HepG2 (cell line): ENCODE measurements around the gene RASL12. TPM values are rescaled to one million over a fixed set of nuclear protein-coding genes. Genes with fewer than 3 reads are reported as not detected.

Experiments
- ATAC-seq: fragments of 200-7000 bp; cut with Tn5 transposase; 3 replicates; pipeline ENCODE4 v1.9.1; 2020; ENCODE audit warnings: mild to moderate bottlenecking, moderate library complexity
- BruUV-seq: library from RNA; stranded (reverse); fragments of 400-500 nt; replicated peaks from 2 replicates; lab custom pipeline; 2021; lab: Mats Ljungman, UMichigan
- CTCF ChIA-PET: fragments of 300-600 bp; formaldehyde crosslinking; extraction: SDS; loops from one replicate; lab custom pipeline; 2021; ENCODE audit warnings: low total read pairs, inconsistent platforms, low intra/inter-chr PET ratio; lab: Yijun Ruan, JAX
- POLR2A ChIA-PET: fragments of 350-600 bp; sonication (Branson Sonifier 250); formaldehyde crosslinking; loops from one replicate; lab custom pipeline; 2020; ENCODE audit warnings: antibody characterized with exemption, inconsistent platforms; lab: Yijun Ruan, JAX
- DNase-seq: peaks from one replicate; pipeline ENCODE4 v3.0.0-alpha.2; 2015; ENCODE audit warnings: low spot score
- FAIRE-seq: peaks from 3 replicates; lab custom pipeline; 2011; peaks lifted over from hg19 to GRCh38; lab: Jason Lieb, UNC
- H2AFZ ChIP-seq: one replicate; pipeline ENCODE4 v1.6.1; 2011; ENCODE audit warnings: low read length, inconsistent platforms
- H3K27ac ChIP-seq: fragments of 300-600 bp; 3 replicates; pipeline ENCODE4 v1.8.0; 2011; ENCODE audit warnings: mixed run types, mild to moderate bottlenecking, mixed read lengths, low read length, inconsistent platforms; ENCODE audit not compliant: insufficient read depth; ENCODE audit errors: extremely low read length
- H3K27me3 ChIP-seq, 2 experiments: fragments of 200-600 bp in 1 of 2; 2 replicates in 1 of 2; 3 replicates in 1 of 2; pipeline versions ENCODE4 v1.6.0 to v1.8.0; 2011; ENCODE audit warnings: low read length in 2 of 2, mild to moderate bottlenecking in 2 of 2, moderate library complexity in 2 of 2, inconsistent platforms in 1 of 2; ENCODE audit not compliant: insufficient read depth in 2 of 2, control insufficient read depth in 1 of 2
- H3K36me3 ChIP-seq, 2 experiments: fragments of 200-600 bp in 1 of 2; replicated peaks in 1 of 2; 2 replicates in 1 of 2; 3 replicates in 1 of 2; pipeline versions ENCODE4 v1.5.1 to v1.8.0; 2011; ENCODE audit warnings: low read length in 2 of 2, inconsistent platforms in 1 of 2; ENCODE audit not compliant: insufficient read depth in 2 of 2, control insufficient read depth in 1 of 2
- H3K4me1 ChIP-seq: 2 replicates; pipeline ENCODE4 v1.5.1; 2012; ENCODE audit warnings: low read length, inconsistent platforms; ENCODE audit not compliant: insufficient read depth
- H3K4me2 ChIP-seq: 2 replicates; pipeline ENCODE4 v1.6.0; 2011; ENCODE audit warnings: low read depth, low read length, inconsistent platforms
- H3K4me3 ChIP-seq, 3 experiments: fragments of 200-600 bp in 1 of 3; sonication (generic), shearing (Covaris generic) in 1 of 3; replicated peaks in 1 of 3; 2 replicates each; pipeline ENCODE4 v1.5.1; 2011 to 2016; ENCODE audit warnings: low read length in 3 of 3, inconsistent platforms in 2 of 3, low read depth in 2 of 3, mild to moderate bottlenecking in 2 of 3, control low read depth in 1 of 3, mixed read lengths in 1 of 3; ENCODE audit not compliant: insufficient read depth in 1 of 3
- H3K79me2 ChIP-seq: one replicate; pipeline ENCODE4 v1.6.1; 2011; ENCODE audit warnings: low read length, inconsistent platforms; ENCODE audit not compliant: insufficient read depth
- H3K9ac ChIP-seq: 2 replicates; pipeline ENCODE4 v1.6.0; 2011; ENCODE audit warnings: mild to moderate bottlenecking, low read depth, low read length, inconsistent platforms; ENCODE audit not compliant: insufficient read depth
- H3K9me3 ChIP-seq: 2 replicates; pipeline ENCODE4 v1.5.1; 2012; ENCODE audit warnings: mild to moderate bottlenecking, low read length
- H4K20me1 ChIP-seq: 2 replicates; pipeline ENCODE4 v1.6.0; 2011; ENCODE audit warnings: inconsistent platforms, mild to moderate bottlenecking, low read length, moderate library complexity; ENCODE audit not compliant: insufficient read depth
- TEAD3 ChIP-seq: optimal IDR thresholded peaks from 2 replicates; pipeline ENCODE3; 2016; ENCODE audit warnings: borderline replicate concordance
- YEATS4 ChIP-seq: sonication (generic); formaldehyde crosslinking; IDR thresholded peaks from 2 replicates; pipeline ENCODE4 v1.4.0; 2020; ENCODE audit warnings: missing genetic modification reagents, borderline replicate concordance
- ZFY ChIP-seq: sonication (generic); formaldehyde crosslinking; IDR thresholded peaks from 2 replicates; pipeline ENCODE4 v1.4.0; 2020; ENCODE audit warnings: missing genetic modification reagents
- ZNF382 ChIP-seq: sonication (generic); formaldehyde crosslinking; IDR thresholded peaks from 2 replicates; pipeline ENCODE4 v1.5.0; 2020; ENCODE audit warnings: missing genetic modification reagents, mild to moderate bottlenecking, borderline replicate concordance
- ZNF563 ChIP-seq: sonication (generic); formaldehyde crosslinking; IDR thresholded peaks from 2 replicates; pipeline ENCODE4 v1.8.0; 2022; ENCODE audit warnings: mild to moderate bottlenecking, moderate library complexity, missing genetic modification reagents
- WGBS: methylation state at CpG from one replicate; pipeline ENCODE4 v1.1.6; 2017; ENCODE audit warnings: low lambda C conversion rate; 5-methylcytosine and 5-hydroxymethylcytosine counted together
- in situ Hi-C: cut with HindIII; loops from 2 replicates; pipeline ENCODE4 v1.10.0; 2017; ENCODE audit warnings: low pct_unique_long_range_greater_than_20kb; ENCODE audit not compliant: extremely low pct_ligation_motif_present
- intact Hi-C: fragments of 100-400 bp; cut with micrococcal nuclease; formaldehyde crosslinking; loops from one replicate; pipeline ENCODE4 v1.10.0; 2022; ENCODE audit not compliant: unreplicated experiment
- polyA plus RNA-seq, 8 experiments: library from polyadenylated mRNA; depleted of rRNA in 3 of 8; stranded (reverse) in 7 of 8; unstranded in 1 of 8; fragments of >200 nt; fragmentation: Illumina TruSeq in 4 of 8; extraction: Trizol in 4 of 8; gene quantifications; 2 replicates each; pipeline versions ENCODE4 v1.2.1 to v1.2.3, GENCODE V29; 2011 to 2016; ENCODE audit warnings: low read depth in 4 of 8, missing spikeins in 1 of 8, mixed read lengths in 1 of 8; ENCODE audit not compliant: insufficient read depth in 1 of 8
- total RNA-seq, 5 experiments: library from RNA; depleted of rRNA; stranded (reverse); fragments of >200 nt; fragmentation: Illumina TruSeq; extraction: Trizol; gene quantifications; 2 replicates each; pipeline ENCODE4 v1.2.3, GENCODE V29; 2016; ENCODE audit warnings: low read depth in 1 of 5
- TF ChIP-seq, protein P1 (sequence below): sonication (generic); formaldehyde crosslinking; IDR thresholded peaks from 2 replicates; pipeline ENCODE4 v1.5.0; 2020; ENCODE audit warnings: mild to moderate bottlenecking, missing genetic modification reagents
- TF ChIP-seq, protein P2 (sequence below): sonication (generic); formaldehyde crosslinking; IDR thresholded peaks from 2 replicates; pipeline ENCODE4 v1.8.1; 2023; ENCODE audit warnings: mild to moderate bottlenecking, missing genetic modification reagents

Gene RASL12
- total and polyA plus RNA-seq, 2 of the 13 experiments (the other 11 are each of a cell fraction or from before 2014, with no cell fraction given): 0.16 to 0.55 TPM

DNA sequence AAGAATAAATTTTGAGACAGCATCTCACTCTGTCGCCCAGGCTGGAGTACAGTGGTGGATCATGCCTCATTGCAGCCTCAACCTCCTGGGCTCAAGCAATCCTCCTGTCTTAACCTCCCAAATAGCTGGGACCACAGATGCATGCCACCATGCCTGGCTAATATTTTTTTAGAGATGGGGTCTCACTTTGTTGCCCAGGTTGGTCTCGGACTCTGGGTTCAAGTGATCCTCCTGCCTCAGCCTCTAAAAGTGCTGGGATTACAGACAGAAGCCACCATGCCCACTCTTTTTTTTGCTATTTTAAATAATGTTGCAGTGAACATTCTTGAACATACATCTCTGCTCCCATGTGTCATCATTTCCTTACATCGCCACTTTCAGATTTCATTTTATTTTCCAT lies 29.4 kb downstream of the RASL12 start:
- no peaks in the 10 kb centered on the region for H3K9me3 ChIP-seq
- no peak overlapping the region for H3K9ac ChIP-seq
- H2AFZ ChIP-seq: no peak overlapping the region
- no peaks in the 10 kb centered on the region for H3K36me3 ChIP-seq
- DNase-seq: no peak
- ATAC-seq: no peak
- 96% methylated on average over 3 of the region's 3 CpGs for WGBS
- no peaks in the 10 kb centered on the region for H3K79me2 ChIP-seq
- H4K20me1 ChIP-seq: no peaks in the 10 kb centered on the region
- peaks cover 70% of the 10 kb centered on the region for H3K4me1 ChIP-seq
- no peak for FAIRE-seq
- H3K4me2 ChIP-seq: no peak overlapping the region
- no peak overlapping the region for H3K4me3 ChIP-seq
- no TSS peak for BruUV-seq
- ChIA-PET POLR2A (no interaction called here), CTCF (no interaction called here)
- in situ Hi-C loops (loop anchor here (10.0 kb wide), 2 partner anchors 46 to 256 kb away; partner anchors contain the start of gene RNU5A-1), intact Hi-C loops (loop anchor here (10.0 kb wide), 1 partner anchor 146 kb away; the partner anchor contains the start of gene CLPX)
- H3K27ac ChIP-seq: no peak overlapping the region
- H3K27me3 ChIP-seq: no peaks in the 10 kb centered on the region
- TF ChIP-seq, protein P1, sequence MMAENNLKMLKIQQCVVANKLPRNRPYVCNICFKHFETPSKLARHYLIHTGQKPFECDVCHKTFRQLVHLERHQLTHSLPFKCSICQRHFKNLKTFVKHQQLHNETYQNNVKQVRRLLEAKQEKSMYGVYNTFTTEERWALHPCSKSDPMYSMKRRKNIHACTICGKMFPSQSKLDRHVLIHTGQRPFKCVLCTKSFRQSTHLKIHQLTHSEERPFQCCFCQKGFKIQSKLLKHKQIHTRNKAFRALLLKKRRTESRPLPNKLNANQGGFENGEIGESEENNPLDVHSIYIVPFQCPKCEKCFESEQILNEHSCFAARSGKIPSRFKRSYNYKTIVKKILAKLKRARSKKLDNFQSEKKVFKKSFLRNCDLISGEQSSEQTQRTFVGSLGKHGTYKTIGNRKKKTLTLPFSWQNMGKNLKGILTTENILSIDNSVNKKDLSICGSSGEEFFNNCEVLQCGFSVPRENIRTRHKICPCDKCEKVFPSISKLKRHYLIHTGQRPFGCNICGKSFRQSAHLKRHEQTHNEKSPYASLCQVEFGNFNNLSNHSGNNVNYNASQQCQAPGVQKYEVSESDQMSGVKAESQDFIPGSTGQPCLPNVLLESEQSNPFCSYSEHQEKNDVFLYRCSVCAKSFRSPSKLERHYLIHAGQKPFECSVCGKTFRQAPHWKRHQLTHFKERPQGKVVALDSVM (CRISPR knock-in tag): peak; percentile 72; the same call in 1 of the 2 replicates
- TF ChIP-seq ZNF382 (CRISPR knock-in tag): no peak

DNA sequence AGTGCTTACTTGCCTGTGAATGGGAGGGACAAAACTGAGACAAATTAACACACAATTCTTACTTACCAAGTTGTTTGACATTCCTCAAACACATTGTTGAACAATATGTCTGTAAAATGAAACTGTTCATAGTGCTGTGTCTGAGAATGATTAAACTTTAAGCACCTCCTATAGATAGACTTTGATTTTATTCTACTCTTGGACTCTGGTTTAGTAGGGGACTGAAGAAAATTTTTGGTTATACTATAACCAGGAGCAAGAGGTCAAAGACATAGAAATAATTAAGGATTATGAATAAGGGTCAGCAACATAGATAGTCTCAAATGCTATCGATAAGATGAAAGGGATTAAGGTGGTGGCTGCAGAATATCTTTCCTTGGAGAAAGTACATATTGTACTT lies 30.5 kb downstream of the RASL12 start:
- no peaks in the 10 kb centered on the region for H4K20me1 ChIP-seq
- FAIRE-seq: no peak
- H3K36me3 ChIP-seq: no peaks in the 10 kb centered on the region
- peaks cover 70% of the 10 kb centered on the region for H3K4me1 ChIP-seq
- no peak for DNase-seq
- in situ Hi-C loops: loop anchor here (10.0 kb wide), 2 partner anchors 47 to 257 kb away; partner anchors contain the start of gene RNU5A-1
- no peak for TF ChIP-seq ZNF563 (CRISPR knock-in tag)
- TF ChIP-seq, protein P2, sequence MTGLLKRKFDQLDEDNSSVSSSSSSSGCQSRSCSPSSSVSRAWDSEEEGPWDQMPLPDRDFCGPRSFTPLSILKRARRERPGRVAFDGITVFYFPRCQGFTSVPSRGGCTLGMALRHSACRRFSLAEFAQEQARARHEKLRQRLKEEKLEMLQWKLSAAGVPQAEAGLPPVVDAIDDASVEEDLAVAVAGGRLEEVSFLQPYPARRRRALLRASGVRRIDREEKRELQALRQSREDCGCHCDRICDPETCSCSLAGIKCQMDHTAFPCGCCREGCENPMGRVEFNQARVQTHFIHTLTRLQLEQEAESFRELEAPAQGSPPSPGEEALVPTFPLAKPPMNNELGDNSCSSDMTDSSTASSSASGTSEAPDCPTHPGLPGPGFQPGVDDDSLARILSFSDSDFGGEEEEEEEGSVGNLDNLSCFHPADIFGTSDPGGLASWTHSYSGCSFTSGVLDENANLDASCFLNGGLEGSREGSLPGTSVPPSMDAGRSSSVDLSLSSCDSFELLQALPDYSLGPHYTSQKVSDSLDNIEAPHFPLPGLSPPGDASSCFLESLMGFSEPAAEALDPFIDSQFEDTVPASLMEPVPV (CRISPR knock-in tag): no peak
- no peak for TF ChIP-seq YEATS4 (CRISPR knock-in tag)
- no peak for TF ChIP-seq ZFY
- TF ChIP-seq TEAD3: no peak
- WGBS: 15% methylated on average over 1 of the region's 1 CpG
- ATAC-seq: no peak
- H3K79me2 ChIP-seq: no peaks in the 10 kb centered on the region
- ChIA-PET CTCF (no interaction called here), POLR2A (no interaction called here)
- H3K4me3 ChIP-seq: no peak overlapping the region
- no peaks in the 10 kb centered on the region for H3K27me3 ChIP-seq
- intact Hi-C loops: loop anchor here (10.0 kb wide), 1 partner anchor 147 kb away; the partner anchor contains the start of gene CLPX
- no TSS peak for BruUV-seq
- H3K4me2 ChIP-seq: no peak overlapping the region
- no peaks in the 10 kb centered on the region for H3K9me3 ChIP-seq
- no peak overlapping the region for H3K27ac ChIP-seq
- no peak overlapping the region for H3K9ac ChIP-seq
- H2AFZ ChIP-seq: no peak overlapping the region
